Gastroesophageal sphincter (tissue), 4 donors: ENCODE results near the gene PLPP3. TPM values are rescaled to one million over a fixed set of nuclear protein-coding genes. Genes with fewer than 3 reads are reported as not detected.

Experiments used
- ATAC-seq: fragments of 150-250 bp; one replicate; pipeline ENCODE4 v1.9.1; 2016; ENCODE audit warnings: mild to moderate bottlenecking, moderate library complexity
- H3K27ac ChIP-seq, 4 donors: fragments of 200-600 bp; sonication (generic) in 3 of 4; 1 replicate in 3 of 4; 2 replicates in 1 of 4; pipeline ENCODE4 v1.5.1; 2016 to 2019
- H3K27me3 ChIP-seq: fragments of 200-600 bp; sonication (generic); one replicate; pipeline ENCODE4 v1.5.1; 2019
- H3K36me3 ChIP-seq, 2 donors: fragments of 200-600 bp; sonication (generic); one replicate each; pipeline ENCODE4 v1.5.1; 2019; ENCODE audit warnings: control low read depth in 1 of 2
- H3K4me1 ChIP-seq, 3 donors: fragments of 200-600 bp; sonication (generic); 1 replicate in 2 of 3; 2 replicates in 1 of 3; pipeline ENCODE4 v1.5.1; 2016 to 2019; ENCODE audit warnings: control low read depth in 2 of 3
- H3K4me3 ChIP-seq, 2 donors: fragments of 200-600 bp; sonication (generic); one replicate each; pipeline ENCODE4 v1.5.1; 2019; ENCODE audit warnings: mild to moderate bottlenecking in 1 of 2, moderate library complexity in 1 of 2
- H3K9me3 ChIP-seq, 3 donors: fragments of 200-600 bp; sonication (generic); one replicate each; pipeline ENCODE4 v1.5.1; 2017 to 2019; ENCODE audit warnings: control low read depth in 2 of 3
- EP300 ChIP-seq: sonication (generic); formaldehyde crosslinking; IDR thresholded peaks from one replicate; pipeline ENCODE4 v1.6.1; 2017; ENCODE audit warnings: antibody characterized with exemption, mild to moderate bottlenecking
- POLR2A ChIP-seq, 2 donors: fragments of 450-650 bp; IDR thresholded peaks; one replicate each; pipeline ENCODE4 v1.6.1; 2017; ENCODE audit warnings: antibody characterized with exemption in 2 of 2, mild to moderate bottlenecking in 2 of 2, moderate library complexity in 1 of 2
- POLR2AphosphoS5 ChIP-seq: sonication (generic); formaldehyde crosslinking; IDR thresholded peaks from one replicate; pipeline ENCODE4 v1.6.1; 2017; ENCODE audit warnings: antibody characterized with exemption
- WGBS, 2 donors: methylation state at CpG; one replicate each; pipeline ENCODE4 v1.1.5; 2018; ENCODE audit warnings: low coverage in 1 of 2; 5-methylcytosine and 5-hydroxymethylcytosine counted together
- total RNA-seq, 4 donors: library from RNA; depleted of rRNA; stranded (reverse); fragments of >200 nt; gene quantifications; one replicate each; pipeline ENCODE4 v1.1.0, GENCODE V29; 2016
- TF ChIP-seq, protein P1 (sequence below), 4 experiments: fragments of 200-600 bp in 2 of 4; fragments of 450-650 bp in 2 of 4; sonication (generic) in 1 of 4; IDR thresholded peaks; one replicate each; pipeline ENCODE4 v1.5.1; 2017 to 2019; ENCODE audit warnings: antibody characterized with exemption in 4 of 4, mild to moderate bottlenecking in 2 of 4, moderate library complexity in 2 of 4

Gene PLPP3
- total RNA-seq, 4 donors from 2014 or later = 127 to 219 (median 164) TPM

DNA sequence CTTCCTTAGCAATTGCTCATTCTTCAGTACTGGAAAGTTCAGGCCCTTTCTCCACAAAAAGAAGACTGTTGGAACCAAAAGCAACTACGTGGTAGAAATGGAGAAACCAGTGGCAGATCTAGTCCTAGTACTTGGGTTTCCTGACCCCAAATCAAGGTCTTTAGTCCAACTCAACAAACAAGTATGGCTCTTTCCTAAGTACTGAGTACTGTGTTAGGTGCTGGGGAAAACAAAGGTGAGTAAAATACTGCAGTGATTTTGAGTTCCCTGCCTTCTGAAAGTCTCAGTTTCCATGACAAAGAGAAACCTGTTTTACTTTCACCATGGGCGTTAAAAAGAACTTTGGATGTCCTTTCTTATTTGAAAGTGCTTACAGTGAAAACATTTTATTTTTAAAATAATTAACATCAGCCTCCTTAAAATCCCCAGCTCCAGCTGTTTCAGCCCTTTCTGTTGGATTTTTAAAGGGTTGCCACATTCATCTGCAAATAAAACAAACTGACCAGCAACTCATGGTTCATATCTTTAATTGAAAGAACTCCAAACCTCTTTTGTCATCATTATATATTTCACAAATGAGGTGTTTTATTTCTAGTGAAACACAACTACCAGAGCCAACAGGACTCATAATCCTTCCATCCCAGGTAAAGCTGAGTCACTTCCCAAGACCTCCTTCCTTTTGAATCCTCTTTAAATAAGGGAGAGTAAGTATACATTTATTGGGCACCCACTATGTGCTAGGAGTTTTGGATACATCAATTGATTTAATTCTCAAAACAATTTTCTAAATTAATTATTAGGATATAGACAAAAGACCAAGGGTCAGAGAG, 35.4 kb downstream of the PLPP3 start:
- Histone ChIP-seq H3K4me1 (peaks cover 11 to 97% (median 11%) of the 10 kb centered on the region in 3 donors), H3K4me3 (no peak overlapping the region), H3K36me3 (no peaks in the 10 kb centered on the region), H3K9me3 (no peaks in the 10 kb centered on the region), H3K27ac (no peak overlapping the region), H3K27me3 (no peaks in the 10 kb centered on the region)
- TF ChIP-seq, protein P1, sequence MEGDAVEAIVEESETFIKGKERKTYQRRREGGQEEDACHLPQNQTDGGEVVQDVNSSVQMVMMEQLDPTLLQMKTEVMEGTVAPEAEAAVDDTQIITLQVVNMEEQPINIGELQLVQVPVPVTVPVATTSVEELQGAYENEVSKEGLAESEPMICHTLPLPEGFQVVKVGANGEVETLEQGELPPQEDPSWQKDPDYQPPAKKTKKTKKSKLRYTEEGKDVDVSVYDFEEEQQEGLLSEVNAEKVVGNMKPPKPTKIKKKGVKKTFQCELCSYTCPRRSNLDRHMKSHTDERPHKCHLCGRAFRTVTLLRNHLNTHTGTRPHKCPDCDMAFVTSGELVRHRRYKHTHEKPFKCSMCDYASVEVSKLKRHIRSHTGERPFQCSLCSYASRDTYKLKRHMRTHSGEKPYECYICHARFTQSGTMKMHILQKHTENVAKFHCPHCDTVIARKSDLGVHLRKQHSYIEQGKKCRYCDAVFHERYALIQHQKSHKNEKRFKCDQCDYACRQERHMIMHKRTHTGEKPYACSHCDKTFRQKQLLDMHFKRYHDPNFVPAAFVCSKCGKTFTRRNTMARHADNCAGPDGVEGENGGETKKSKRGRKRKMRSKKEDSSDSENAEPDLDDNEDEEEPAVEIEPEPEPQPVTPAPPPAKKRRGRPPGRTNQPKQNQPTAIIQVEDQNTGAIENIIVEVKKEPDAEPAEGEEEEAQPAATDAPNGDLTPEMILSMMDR (IDR thresholded peaks at IDR 0.05) = no peak
- no peak for TF ChIP-seq POLR2AphosphoS5
- WGBS, 2 donors = 58 to 66% methylated on average over 2 of the region's 2 CpGs
- ATAC-seq = no peak

DNA sequence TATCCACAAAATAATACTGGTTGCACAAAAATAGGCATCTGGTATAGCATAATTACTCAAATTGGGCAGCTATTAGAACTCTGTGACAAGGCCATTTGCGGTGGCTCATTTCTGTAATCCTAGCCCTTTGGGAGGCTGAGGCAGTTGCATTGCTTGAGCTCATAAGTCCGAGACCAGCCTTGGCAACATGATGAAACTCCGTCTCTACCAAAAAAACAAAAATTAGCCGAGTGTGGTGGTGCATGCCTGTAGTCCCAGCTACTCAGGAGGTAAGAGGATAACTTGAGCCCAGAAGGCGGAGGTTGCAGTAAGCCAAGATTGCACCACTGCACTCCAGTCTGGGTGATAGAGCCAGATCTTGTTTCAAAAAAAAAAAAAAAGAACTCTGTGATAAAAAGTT, 36.7 kb downstream of the PLPP3 start:
- TF ChIP-seq EP300 = no peak
- TF ChIP-seq, protein P1 (IDR thresholded peaks at IDR 0.05) = no peak
- TF ChIP-seq POLR2A (IDR thresholded peaks at IDR 0.05) = no peak
- TF ChIP-seq POLR2AphosphoS5 = no peak
- H3K27ac ChIP-seq = no peak overlapping the region
- no peaks in the 10 kb centered on the region for H3K9me3 ChIP-seq
- H3K36me3 ChIP-seq = no peaks in the 10 kb centered on the region
- 89% methylated on average over 5 of the region's 5 CpGs for WGBS, 2 donors
- H3K4me3 ChIP-seq = no peak overlapping the region
- no peaks in the 10 kb centered on the region for H3K27me3 ChIP-seq
- peaks cover 6 to 91% (median 11%) of the 10 kb centered on the region in 3 donors for H3K4me1 ChIP-seq
- ATAC-seq = no peak

GRCh38 chr1:56541408-56541807, 38.0 kb downstream of the PLPP3 start:
- no peak for TF ChIP-seq POLR2AphosphoS5
- H3K4me1 ChIP-seq = peaks cover 6 to 80% (median 11%) of the 10 kb centered on the region in 3 donors
- no peak overlapping the region for H3K27ac ChIP-seq

DNA sequence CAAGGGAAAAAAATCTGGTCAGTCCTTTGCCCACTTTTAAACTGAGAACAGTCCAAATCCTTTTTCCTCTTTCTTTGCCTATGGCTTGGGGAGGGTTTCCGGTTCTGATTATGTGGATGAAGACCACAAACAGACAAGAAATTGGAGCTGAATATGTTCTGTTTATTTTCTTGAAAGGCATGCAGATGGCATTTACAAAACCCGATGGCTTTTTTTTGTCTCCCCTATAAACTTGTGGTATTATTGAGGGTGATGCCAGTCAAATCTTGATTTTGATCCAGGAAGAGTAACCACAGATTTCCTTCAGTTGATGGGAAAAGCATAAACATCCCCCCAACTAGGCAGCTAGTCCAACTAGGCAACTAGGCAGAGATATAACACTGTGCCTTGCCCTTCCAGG, 38.9 kb downstream of the PLPP3 start:
- no peak for ATAC-seq
- Histone ChIP-seq H3K9me3 (no peaks in the 10 kb centered on the region), H3K27ac (no peak overlapping the region), H3K27me3 (no peaks in the 10 kb centered on the region), H3K36me3 (peaks cover 0 to 17% of the 10 kb centered on the region in 2 donors), H3K4me1 (peaks cover 6 to 71% (median 11%) of the 10 kb centered on the region in 3 donors), H3K4me3 (no peak overlapping the region)
- 57 to 61% methylated on average over 2 of the region's 2 CpGs for WGBS, 2 donors
- no peak for TF ChIP-seq POLR2A (IDR thresholded peaks at IDR 0.05)
- TF ChIP-seq, protein P1 (IDR thresholded peaks at IDR 0.05) = no peak
- TF ChIP-seq POLR2AphosphoS5 = no peak
- TF ChIP-seq EP300 = no peak

More at GRCh38 chr1:56541408-56541807, 38.0 kb downstream of the PLPP3 start:
- Histone ChIP-seq H3K36me3 (peaks cover 0 to 8% of the 10 kb centered on the region in 2 donors), H3K4me3 (no peak overlapping the region), H3K9me3 (no peaks in the 10 kb centered on the region), H3K27me3 (no peaks in the 10 kb centered on the region)
- no peak for ATAC-seq
- 83 to 100% methylated on average over 1 of the region's 1 CpG for WGBS, 2 donors

DNA sequence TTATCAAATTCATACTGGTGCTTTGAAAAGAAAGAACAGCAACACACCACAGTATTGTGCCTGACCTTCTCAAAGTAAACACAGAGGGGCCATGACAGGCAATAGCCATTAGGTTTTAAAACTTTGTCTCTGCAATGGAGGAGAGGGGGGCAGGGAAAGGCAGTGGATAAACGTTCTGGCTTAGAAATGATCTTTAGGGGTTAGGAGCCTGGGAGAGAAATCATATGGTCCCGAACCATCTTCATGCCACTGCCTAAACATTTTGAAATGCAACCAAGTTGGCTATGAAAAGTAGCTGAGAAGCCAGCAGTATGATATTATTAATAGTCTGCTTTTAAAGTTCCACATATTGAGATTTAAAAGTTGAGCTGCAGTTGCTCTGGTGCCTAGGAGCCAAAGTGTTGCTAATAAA, 39.8 kb downstream of the PLPP3 start:
- H3K4me1 ChIP-seq = peaks cover 6 to 61% (median 11%) of the 10 kb centered on the region in 3 donors
- H3K27ac ChIP-seq = no peak overlapping the region
- WGBS, 2 donors = 0 to 13% methylated on average over 1 to 2 of the region's 2 CpGs
- no peak for TF ChIP-seq POLR2AphosphoS5
- TF ChIP-seq, protein P1 (IDR thresholded peaks at IDR 0.05) = no peak
- TF ChIP-seq EP300 = no peak
- TF ChIP-seq POLR2A (IDR thresholded peaks at IDR 0.05) = no peak
- no peaks in the 10 kb centered on the region for H3K9me3 ChIP-seq
- ATAC-seq = no peak
- H3K27me3 ChIP-seq = no peaks in the 10 kb centered on the region
- H3K4me3 ChIP-seq = no peak overlapping the region
- H3K36me3 ChIP-seq = peaks cover 0 to 26% of the 10 kb centered on the region in 2 donors
